Breast epithelium (tissue), 3 donors: ENCODE data around the gene TMPRSS9.

Experiments used
- CTCF ChIP-seq, 3 donors: fragments of 450-650 bp; IDR thresholded peaks; one replicate each; pipeline ENCODE4 v1.5.1; 2016 to 2017; ENCODE audit warnings: antibody characterized with exemption in 3 of 3, mild to moderate bottlenecking in 3 of 3, moderate library complexity in 3 of 3
- POLR2A ChIP-seq: fragments of 450-650 bp; IDR thresholded peaks from one replicate; pipeline ENCODE4 v1.6.1; 2016; ENCODE audit warnings: antibody characterized with exemption, mild to moderate bottlenecking, moderate library complexity
- POLR2AphosphoS5 ChIP-seq, 3 donors: sonication (generic); formaldehyde crosslinking; IDR thresholded peaks; one replicate each; pipeline ENCODE4 v1.6.1; 2017; ENCODE audit warnings: antibody characterized with exemption in 3 of 3

DNA sequence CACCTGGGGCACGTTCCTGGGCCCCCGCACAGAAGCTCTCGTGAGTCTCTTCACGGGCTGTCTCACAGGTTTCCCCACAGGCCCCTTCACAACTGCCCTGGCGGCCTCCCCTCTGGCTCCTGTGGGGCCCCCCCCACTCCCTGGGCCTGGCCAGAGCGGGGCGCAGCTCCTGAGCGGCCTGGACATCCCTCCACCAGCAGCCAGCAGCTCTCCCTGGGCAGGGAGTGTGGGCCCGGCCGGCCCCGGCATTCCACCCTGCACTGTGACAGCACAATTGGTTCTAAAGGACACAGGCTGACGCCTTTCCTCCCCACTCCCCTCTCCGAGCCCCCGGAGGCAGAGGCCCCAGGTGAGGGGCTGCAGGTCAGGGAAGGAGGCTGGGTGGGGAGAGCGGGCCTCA, 76.9 kb downstream of the TMPRSS9 start:
- TF ChIP-seq CTCF (IDR thresholded peaks at IDR 0.05) (no peak), POLR2A (no peak), POLR2AphosphoS5 (IDR thresholded peaks at IDR 0.05) (no peak)
